H9 (cell line): ENCODE measurements around the gene HNRNPH1. TPM values are rescaled to one million over a fixed set of nuclear protein-coding genes. Genes with fewer than 3 reads are reported as not detected.

ENCODE experiments used
- DNase-seq: peaks from one replicate; pipeline ENCODE4 v3.0.0-alpha.2; 2017
- H2AFZ ChIP-seq: one replicate; pipeline ENCODE4 v1.6.1; 2013; ENCODE audit warnings: mild to moderate bottlenecking, low read length, control low read depth, moderate library complexity
- H2AK5ac ChIP-seq: 2 replicates; pipeline ENCODE4 v1.6.1; 2013; ENCODE audit warnings: low read length, control low read depth, mixed read lengths; ENCODE audit not compliant: insufficient read length
- H2BK120ac ChIP-seq: one replicate; pipeline ENCODE4 v1.6.1; 2013; ENCODE audit warnings: low read depth, mild to moderate bottlenecking, low read length, control low read depth, inconsistent platforms; ENCODE audit not compliant: poor library complexity, severe bottlenecking
- H2BK12ac ChIP-seq: 2 replicates; pipeline ENCODE4 v1.6.1; 2013; ENCODE audit warnings: low read length, control low read depth, mixed read lengths, low read depth; ENCODE audit not compliant: insufficient read length
- H2BK15ac ChIP-seq: 2 replicates; pipeline ENCODE4 v1.6.1; 2013; ENCODE audit warnings: low read depth, low read length, control low read depth
- H2BK20ac ChIP-seq: one replicate; pipeline ENCODE4 v1.6.1; 2013; ENCODE audit warnings: low read depth, mild to moderate bottlenecking, low read length, control low read depth, inconsistent platforms; ENCODE audit not compliant: poor library complexity, severe bottlenecking
- H2BK5ac ChIP-seq: 2 replicates; pipeline ENCODE4 v1.6.1; 2013; ENCODE audit warnings: low read length, control low read depth, mixed read lengths; ENCODE audit not compliant: insufficient read length
- H3K14ac ChIP-seq: 2 replicates; pipeline ENCODE4 v1.6.1; 2013; ENCODE audit warnings: low read length, control low read depth; ENCODE audit not compliant: insufficient read depth
- H3K18ac ChIP-seq: 2 replicates; pipeline ENCODE4 v1.6.1; 2013; ENCODE audit warnings: low read depth, mild to moderate bottlenecking, mixed read lengths, low read length, control low read depth; ENCODE audit not compliant: insufficient read length
- H3K23ac ChIP-seq: 2 replicates; pipeline ENCODE4 v1.6.1; 2013; ENCODE audit warnings: low read length, control low read depth, mixed read lengths, low read depth; ENCODE audit not compliant: insufficient read length
- H3K23me2 ChIP-seq: 2 replicates; pipeline ENCODE4 v1.6.1; 2013; ENCODE audit warnings: low read depth, mild to moderate bottlenecking, mixed read lengths, low read length, control low read depth; ENCODE audit not compliant: insufficient read length, poor library complexity, severe bottlenecking
- H3K27ac ChIP-seq: 2 replicates; pipeline ENCODE4 v1.5.1; 2013; ENCODE audit warnings: low read length, control low read depth, mixed read lengths, low read depth; ENCODE audit not compliant: insufficient read length
- H3K27me3 ChIP-seq: 2 replicates; pipeline ENCODE4 v1.6.1; 2013; ENCODE audit warnings: low read length, control low read depth, inconsistent platforms; ENCODE audit not compliant: insufficient read depth
- H3K4ac ChIP-seq: 2 replicates; pipeline ENCODE4 v1.6.1; 2013; ENCODE audit warnings: low read depth, mild to moderate bottlenecking, control low read depth, inconsistent platforms, low read length, moderate library complexity
- H3K4me1 ChIP-seq: 2 replicates; pipeline ENCODE4 v1.6.1; 2013; ENCODE audit warnings: low read length, control low read depth, inconsistent platforms; ENCODE audit not compliant: insufficient read depth
- H3K4me2 ChIP-seq: 2 replicates; pipeline ENCODE4 v1.6.1; 2013; ENCODE audit warnings: low read length, control low read depth, mixed read lengths; ENCODE audit not compliant: insufficient read length, insufficient read depth
- H3K56ac ChIP-seq: 2 replicates; pipeline ENCODE4 v1.6.1; 2013; ENCODE audit warnings: low read depth, mild to moderate bottlenecking, mixed read lengths, low read length, control low read depth; ENCODE audit not compliant: insufficient read length
- H3K79me1 ChIP-seq: 2 replicates; pipeline ENCODE4 v1.6.1; 2013; ENCODE audit warnings: low read depth, mild to moderate bottlenecking, moderate library complexity, low read length, control low read depth, inconsistent platforms; ENCODE audit not compliant: insufficient read depth, poor library complexity, severe bottlenecking
- H3K79me2 ChIP-seq: 2 replicates; pipeline ENCODE4 v1.6.1; 2013; ENCODE audit warnings: low read length, control low read depth, inconsistent platforms; ENCODE audit not compliant: insufficient read depth
- H3K9ac ChIP-seq: 2 replicates; pipeline ENCODE4 v1.6.1; 2013; ENCODE audit warnings: low read length, control low read depth, mixed read lengths; ENCODE audit not compliant: insufficient read length; ENCODE audit errors: extremely low read depth
- H3K9me3 ChIP-seq: one replicate; pipeline ENCODE4 v1.6.1; 2013; ENCODE audit warnings: low read depth, low read length, inconsistent platforms; ENCODE audit not compliant: control insufficient read depth
- H3T11ph ChIP-seq: one replicate; pipeline ENCODE4 v1.6.1; 2013; ENCODE audit warnings: mild to moderate bottlenecking, low read length, control low read depth, inconsistent platforms
- H4K20me1 ChIP-seq: one replicate; pipeline ENCODE4 v1.6.1; 2013; ENCODE audit not compliant: control insufficient read depth, insufficient read length, insufficient read depth
- H4K5ac ChIP-seq: 2 replicates; pipeline ENCODE4 v1.6.1; 2013; ENCODE audit warnings: low read depth, mild to moderate bottlenecking, mixed read lengths, low read length, control low read depth; ENCODE audit not compliant: insufficient read length
- H4K8ac ChIP-seq: replicated peaks from 2 replicates; pipeline ENCODE4 v1.6.1; 2013; ENCODE audit warnings: low read length, control low read depth, mixed read lengths, low read depth; ENCODE audit not compliant: insufficient read length
- H4K91ac ChIP-seq: 2 replicates; pipeline ENCODE4 v1.6.1; 2013; ENCODE audit warnings: low read depth, mild to moderate bottlenecking, moderate library complexity, mixed read lengths, low read length, control low read depth; ENCODE audit not compliant: insufficient read length
- H3K27ac Mint-ChIP-seq, 3 experiments: 2 replicates in 2 of 3; 3 replicates in 1 of 3; pipeline ENCODE4 v1.8.0; 2020 to 2021; ENCODE audit warnings: mixed read lengths in 3 of 3, mild to moderate bottlenecking in 1 of 3, moderate library complexity in 1 of 3
- H3K27me3 Mint-ChIP-seq: 2 replicates; pipeline ENCODE4 v1.8.0; 2021; ENCODE audit warnings: low read depth, mild to moderate bottlenecking, moderate library complexity, mixed read lengths
- H3K36me3 Mint-ChIP-seq, 3 experiments: 2 replicates in 2 of 3; 3 replicates in 1 of 3; pipeline ENCODE4 v1.8.0; 2020 to 2021; ENCODE audit warnings: low read depth in 3 of 3, mixed read lengths in 3 of 3; ENCODE audit not compliant: insufficient read depth in 1 of 3
- H3K4me1 Mint-ChIP-seq, 2 experiments: 2 replicates each; pipeline ENCODE4 v1.8.0; 2020; ENCODE audit warnings: mixed read lengths in 2 of 2
- H3K4me3 Mint-ChIP-seq, 2 experiments: 2 replicates in 1 of 2; 3 replicates in 1 of 2; pipeline ENCODE4 v1.8.0; 2020 to 2021; ENCODE audit warnings: mild to moderate bottlenecking in 2 of 2, mixed read lengths in 2 of 2, moderate library complexity in 1 of 2
- H3K9me3 Mint-ChIP-seq, 2 experiments: 2 replicates in 1 of 2; 3 replicates in 1 of 2; pipeline ENCODE4 v1.8.0; 2020; ENCODE audit warnings: mild to moderate bottlenecking in 2 of 2, mixed read lengths in 2 of 2, moderate library complexity in 1 of 2
- CTCF ChIP-seq: fragments of 200-600 bp; sonication (generic); conservative IDR thresholded peaks from 3 replicates; pipeline ENCODE4 v1.8.0; 2021; ENCODE audit warnings: antibody characterized with exemption, mild to moderate bottlenecking
- whole genome bisulfite sequencing: extraction: QIAGEN DNeasy Blood & Tissue Kit; methylation state at CpG from one replicate; pipeline ENCODE4 v1.1.7; 2013; ENCODE audit warnings: missing lambda C conversion rate, low lambda C conversion rate, mixed read lengths; ENCODE audit not compliant: insufficient read length; ENCODE audit errors: extremely low coverage; 5-methylcytosine and 5-hydroxymethylcytosine counted together
- total RNA-seq: library from RNA; stranded (reverse); gene quantifications from 2 replicates; pipeline ENCODE4 v1.2.1, GENCODE V29; 2021

Gene HNRNPH1
- total RNA-seq, 1 experiment from 2014 or later, result 1,066 TPM

- H3K4me1 Mint-ChIP-seq, result peaks cover 2 to 3% of the 10 kb centered on the region in 2 experiments; a peak in 1 of 4 replicates
- Histone ChIP-seq H3K27me3 (no peaks in the 10 kb centered on the region), H3K9me3 (no peaks in the 10 kb centered on the region), H4K8ac (no peak overlapping the region), H2BK5ac (no peak overlapping the region), H2BK20ac (no peak overlapping the region), H3K79me1 (no peaks in the 10 kb centered on the region), H3K23ac (no peak overlapping the region), H2AFZ (no peak overlapping the region), H4K20me1 (no peaks in the 10 kb centered on the region), H3K56ac (no peak overlapping the region), H3K4me2 (no peak overlapping the region), H2AK5ac (no peak overlapping the region), H3K27ac (no peak overlapping the region), H2BK12ac (no peak overlapping the region), H2BK15ac (no peak overlapping the region), H3K23me2 (no peaks in the 10 kb centered on the region), H3K4me1 (no peaks in the 10 kb centered on the region), H3K79me2 (no peaks in the 10 kb centered on the region), H3K18ac (no peak overlapping the region), H3K9ac (no peak overlapping the region), H3K14ac (no peak overlapping the region), H4K5ac (no peak overlapping the region), H4K91ac (no peak overlapping the region), H2BK120ac (no peak overlapping the region), H3T11ph (no peak overlapping the region), H3K4ac (no peak overlapping the region)
- H3K36me3 Mint-ChIP-seq, result peaks cover 23 to 93% (median 68%) of the 10 kb centered on the region in 3 experiments
- no CpG with 5 or more reads among the region's 6 CpGs for WGBS
- H3K27me3 Mint-ChIP-seq, result peaks cover 1% of the 10 kb centered on the region
- H3K9me3 Mint-ChIP-seq, result no peaks in the 10 kb centered on the region
- DNase-seq, result no peak
- TF ChIP-seq CTCF, result no peak
- no peak overlapping the region for H3K4me3 Mint-ChIP-seq
- H3K27ac Mint-ChIP-seq, result peak overlapping the region in 2 of 3 experiments; percentile 49 to 92; a peak in 3 of 7 replicates
These were observed 16.6 kb downstream of the HNRNPH1 start for GRCh38 chr5:179606910-179607159.
